ENCODE measurements around the gene NOTCH2. TPM values are rescaled to one million over a fixed set of nuclear protein-coding genes. Genes with fewer than 3 reads are reported as not detected.
A peak's percentile ranks its signal among the peaks of the same experiment; 100 is the strongest.
"Not testable (repeated sequence)": the region's sequence is repeated elsewhere in the genome, so short reads cannot be mapped to it uniquely, and the experiment has no call there.

NOTCH2 gene
- total RNA-seq, 1 donor from 2014 or later, result 131 TPM

GRCh38 chr1:120068683-120069066 is 787 bp downstream of the NOTCH2 start:
- not testable (repeated sequence) for DNase-seq (ENCODE audit: low spot score)

- DNase-seq (ENCODE audit: low spot score), result not testable (repeated sequence)
Observed at GRCh38 chr1:120048208-120048607, 21.3 kb downstream of the NOTCH2 start.

GRCh38 chr1:120041771-120042170 is 27.7 kb downstream of the NOTCH2 start:
- not testable (repeated sequence) for DNase-seq (ENCODE audit: low spot score)

GRCh38 chr1:120032253-120032652 is 37.2 kb downstream of the NOTCH2 start:
- DNase-seq (ENCODE audit: low spot score), result peak; percentile 10

- not testable (repeated sequence) for DNase-seq (ENCODE audit: low spot score)
Observed at GRCh38 chr1:120023791-120024190, 45.7 kb downstream of the NOTCH2 start.

- DNase-seq (ENCODE audit: low spot score), result not testable (repeated sequence)
Observed at GRCh38 chr1:120014978-120015377, 54.5 kb downstream of the NOTCH2 start.

GRCh38 chr1:120008320-120008719 is 61.1 kb downstream of the NOTCH2 start:
- not testable (repeated sequence) for DNase-seq (ENCODE audit: low spot score)

- DNase-seq (ENCODE audit: low spot score), result not testable (repeated sequence)
Observed at GRCh38 chr1:120007850-120008249, 61.6 kb downstream of the NOTCH2 start.

GRCh38 chr1:120001035-120001434 is 68.4 kb downstream of the NOTCH2 start:
- not testable (repeated sequence) for DNase-seq (ENCODE audit: low spot score)

- not testable (repeated sequence) for DNase-seq (ENCODE audit: low spot score)
Observed at GRCh38 chr1:119996731-119997312, 72.6 kb downstream of the NOTCH2 start.

- not testable (repeated sequence) for DNase-seq (ENCODE audit: low spot score)
Observed at GRCh38 chr1:119995975-119996374, 73.5 kb downstream of the NOTCH2 start.

GRCh38 chr1:119988306-119989062 is 81.0 kb downstream of the NOTCH2 start:
- no peak for DNase-seq (ENCODE audit: low spot score)

GRCh38 chr1:119987686-119988085 is 81.8 kb downstream of the NOTCH2 start:
- no peak for DNase-seq (ENCODE audit: low spot score)

GRCh38 chr1:119987112-119987511 is 82.3 kb downstream of the NOTCH2 start:
- no peak for DNase-seq (ENCODE audit: low spot score)

- DNase-seq (ENCODE audit: low spot score), result no peak
Observed at GRCh38 chr1:119986007-119986497, 83.4 kb downstream of the NOTCH2 start.

- DNase-seq (ENCODE audit: low spot score), result no peak
Observed at GRCh38 chr1:119984771-119985170, 84.7 kb downstream of the NOTCH2 start.

- DNase-seq (ENCODE audit: low spot score), result no peak
Observed at GRCh38 chr1:119981986-119982815, 87.3 kb downstream of the NOTCH2 start.

GRCh38 chr1:119981496-119981895 is 88.0 kb downstream of the NOTCH2 start:
- no peak for DNase-seq (ENCODE audit: low spot score)

GRCh38 chr1:119978018-119978505 is 91.4 kb downstream of the NOTCH2 start:
- no peak for DNase-seq (ENCODE audit: low spot score)

- not testable (repeated sequence) for DNase-seq (ENCODE audit: low spot score)
Observed at GRCh38 chr1:119977113-119977736, 92.2 kb downstream of the NOTCH2 start.

- DNase-seq (ENCODE audit: low spot score), result not testable (repeated sequence)
Observed at GRCh38 chr1:119975582-119976254, 93.7 kb downstream of the NOTCH2 start.

All from mucosa of gallbladder (tissue), 1 donor.